DMS79 (cell line): Measurements from ENCODE around the gene CEP131.
"Not testable (repeated sequence)": the region's sequence is repeated elsewhere in the genome, so short reads cannot be mapped to it uniquely, and the experiment has no call there.

Experiments used
- DNase-seq: peaks from one replicate; lab custom pipeline; 2025; lab: John Stamatoyannopoulos, UW

The CEP131 gene

GRCh38 chr17:81166033-81166492, 56.7 kb downstream of the CEP131 start, which contains the start of gene AATK:
TSS of gene AATK (minus strand) at chr17:81166221. CDS start at chr17:81165992, 229 bp downstream.
- DNase-seq, result no peak

- DNase-seq, result no peak
Measured at GRCh38 chr17:81165246-81166032, 57.3 kb downstream of the CEP131 start, which contains the start of gene PVALEF. TSS of gene PVALEF (plus strand) at chr17:81165507. CDS start at chr17:81181227, 15,720 bp downstream.

- no peak for DNase-seq
Measured at GRCh38 chr17:81164371-81165245, 58.2 kb downstream of the CEP131 start.

GRCh38 chr17:81163703-81164370, 58.9 kb downstream of the CEP131 start:
- DNase-seq, result no peak

GRCh38 chr17:81163051-81163695, 59.6 kb downstream of the CEP131 start:
- no peak for DNase-seq

GRCh38 chr17:81162491-81162890, 60.3 kb downstream of the CEP131 start:
- no peak for DNase-seq

GRCh38 chr17:81161972-81162371, 60.8 kb downstream of the CEP131 start:
- DNase-seq, result no peak

GRCh38 chr17:81161536-81161935, 61.2 kb downstream of the CEP131 start:
- no peak for DNase-seq

- no peak for DNase-seq
Measured at GRCh38 chr17:81160747-81161453, 61.9 kb downstream of the CEP131 start.

GRCh38 chr17:81160306-81160705, 62.5 kb downstream of the CEP131 start:
- no peak for DNase-seq

GRCh38 chr17:81159611-81160265, 63.0 kb downstream of the CEP131 start:
- no peak for DNase-seq

- no peak for DNase-seq
Measured at GRCh38 chr17:81158688-81159590, 63.8 kb downstream of the CEP131 start.

- no peak for DNase-seq
Measured at GRCh38 chr17:81157848-81158687, 64.7 kb downstream of the CEP131 start.

GRCh38 chr17:81156866-81157805, 65.6 kb downstream of the CEP131 start:
- no peak for DNase-seq

GRCh38 chr17:81154961-81155360, 67.8 kb downstream of the CEP131 start:
- DNase-seq, result no peak

- not testable (repeated sequence) for DNase-seq
Measured at GRCh38 chr17:81154016-81154415, 68.7 kb downstream of the CEP131 start.

GRCh38 chr17:81153340-81153803, 69.4 kb downstream of the CEP131 start:
- no peak for DNase-seq
